Fibroblast of skin of left quadriceps (primary cell): ENCODE data around the gene MUC12.
"Not testable (repeated sequence)": the region's sequence is repeated elsewhere in the genome, so short reads cannot be mapped to it uniquely, and the experiment has no call there.

ENCODE experiments used
- DNase-seq, 2 experiments: peaks; one replicate each; pipeline ENCODE4 v3.0.0-alpha.2; 2013; ENCODE audit warnings: low read depth in 2 of 2

The MUC12 gene

GRCh38 chr7:100992280-100992679 lies 22.9 kb downstream of the MUC12 start:
- not testable (repeated sequence) for DNase-seq

- not testable (repeated sequence) for DNase-seq
Measured at GRCh38 chr7:100994671-100995070, 25.3 kb downstream of the MUC12 start.

GRCh38 chr7:100998530-100998929 lies 29.2 kb downstream of the MUC12 start:
- DNase-seq: not testable (repeated sequence)

- DNase-seq: not testable (repeated sequence)
Measured at GRCh38 chr7:100999334-100999733, 30.0 kb downstream of the MUC12 start.

GRCh38 chr7:101000025-101000424 lies 30.7 kb downstream of the MUC12 start:
- DNase-seq: not testable (repeated sequence)

GRCh38 chr7:101002333-101002732 lies 33.0 kb downstream of the MUC12 start:
- not testable (repeated sequence) for DNase-seq

GRCh38 chr7:101007361-101007760 lies 38.0 kb downstream of the MUC12 start:
- not testable (repeated sequence) for DNase-seq

GRCh38 chr7:101009629-101010028 lies 40.3 kb downstream of the MUC12 start:
- DNase-seq: no peak

GRCh38 chr7:101012931-101013330 lies 43.6 kb downstream of the MUC12 start:
- DNase-seq: no peak

GRCh38 chr7:101015626-101016025 lies 46.3 kb downstream of the MUC12 start:
- DNase-seq: no peak

- peak; percentile 51 to 54 for DNase-seq
Measured at GRCh38 chr7:101017064-101017777, 47.9 kb downstream of the MUC12 start.

GRCh38 chr7:101018271-101019167 lies 49.2 kb downstream of the MUC12 start:
- no peak for DNase-seq

GRCh38 chr7:101020444-101020843 lies 51.1 kb downstream of the MUC12 start:
- DNase-seq: no peak

- no peak for DNase-seq
Measured at GRCh38 chr7:101021703-101022102, 52.3 kb downstream of the MUC12 start.

GRCh38 chr7:101023839-101024238 lies 54.5 kb downstream of the MUC12 start:
- no peak for DNase-seq

- DNase-seq: no peak
Measured at GRCh38 chr7:101031082-101031481, 61.7 kb downstream of the MUC12 start.

GRCh38 chr7:101035941-101036340 lies 66.6 kb downstream of the MUC12 start:
- DNase-seq: no peak

- DNase-seq: not testable (repeated sequence)
Measured at GRCh38 chr7:101041283-101041682, 71.9 kb downstream of the MUC12 start.

- DNase-seq: no peak
Measured at GRCh38 chr7:101058355-101058754, 89.0 kb downstream of the MUC12 start.

- DNase-seq: no peak
Measured at GRCh38 chr7:101059620-101059942, 90.2 kb downstream of the MUC12 start.

GRCh38 chr7:101060992-101061391 lies 91.6 kb downstream of the MUC12 start:
- no peak for DNase-seq

- DNase-seq: not testable (repeated sequence)
Measured at GRCh38 chr7:101064176-101064550, 94.8 kb downstream of the MUC12 start.

- DNase-seq: not testable (repeated sequence)
Measured at GRCh38 chr7:101065162-101065561, 95.8 kb downstream of the MUC12 start.
